Measurements from ENCODE around the gene RAB31.

Gene RAB31

DNA sequence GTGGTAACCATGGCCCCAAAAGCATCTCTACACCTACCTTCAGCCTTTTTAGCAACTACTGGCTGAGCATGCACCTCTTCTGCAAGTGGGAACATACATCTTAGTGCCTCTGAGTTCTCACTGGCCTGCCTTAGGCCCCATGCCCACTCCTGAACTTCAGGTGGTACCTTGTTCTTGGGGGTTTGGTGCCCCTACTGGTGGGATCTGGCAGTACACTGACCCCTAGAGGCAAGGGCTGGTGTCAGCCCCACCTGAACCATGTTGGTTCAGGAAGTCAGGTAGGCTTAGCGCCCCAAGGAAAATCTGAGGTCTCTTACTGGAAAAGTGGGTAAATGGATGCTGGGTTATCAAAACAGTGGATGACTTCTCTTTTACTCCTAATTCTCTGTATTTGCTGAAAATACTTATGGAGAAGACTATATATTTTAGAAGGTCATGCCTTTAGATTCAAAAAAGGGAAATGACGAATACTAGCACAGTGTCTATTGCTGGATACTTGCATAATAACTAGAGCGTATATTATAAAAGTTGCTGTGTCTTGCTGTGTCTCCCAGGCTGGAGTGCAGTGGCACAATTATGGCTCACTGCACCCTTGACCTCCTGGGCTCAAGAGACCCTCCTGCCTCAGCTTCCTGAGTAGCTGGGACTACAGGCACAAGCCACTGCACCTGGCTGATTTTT lies 84.6 kb downstream of the RAB31 start:
- DNase-seq: no peak

DNA sequence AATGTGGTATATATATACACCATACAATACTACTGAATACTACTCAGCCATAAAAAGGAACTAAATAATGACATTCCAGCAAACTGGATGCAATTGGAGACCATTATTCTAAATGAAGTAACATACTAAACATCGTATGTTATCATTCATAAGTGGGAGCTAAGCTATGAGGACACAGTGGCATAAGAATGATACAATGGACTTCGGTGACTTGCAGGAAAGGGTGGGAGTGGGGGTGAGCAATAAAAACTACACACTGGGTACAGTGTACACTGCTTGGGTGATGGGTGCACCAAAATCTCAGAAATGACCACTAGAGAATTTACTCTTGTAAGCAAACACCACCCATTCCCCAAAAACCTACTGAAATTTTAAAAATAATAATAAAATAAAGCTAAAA lies 87.9 kb downstream of the RAB31 start:
- no peak for DNase-seq

DNA sequence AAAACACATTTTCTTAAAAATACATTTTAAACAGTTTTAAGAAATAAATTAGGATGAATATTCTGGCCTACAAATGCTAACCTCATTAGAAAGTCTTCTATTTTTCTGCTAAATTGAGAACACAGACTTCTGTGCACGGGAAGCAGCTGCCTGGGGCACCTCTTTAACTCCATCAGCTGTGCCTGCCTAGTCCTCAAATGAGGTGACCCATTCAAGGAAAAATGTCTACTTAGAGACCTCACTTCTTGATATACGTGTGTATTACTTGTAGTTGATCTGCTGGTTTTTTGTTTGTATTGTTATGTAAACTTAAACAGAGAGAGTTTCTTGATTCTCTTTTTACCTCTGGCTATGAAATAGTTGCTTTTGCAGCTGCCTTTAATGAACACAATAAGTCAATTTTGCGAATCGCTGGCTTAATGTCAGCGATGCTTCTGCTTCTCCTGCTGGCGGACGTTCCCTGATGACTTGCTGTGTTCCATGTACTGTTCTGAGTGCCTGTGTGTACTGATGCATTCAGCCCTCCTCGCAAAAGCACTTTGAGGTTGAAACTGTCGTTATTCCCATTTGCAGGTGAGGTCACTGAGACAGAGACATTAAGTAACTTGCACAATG lies 88.9 kb downstream of the RAB31 start:
- peak; percentile 13 for DNase-seq

DNA sequence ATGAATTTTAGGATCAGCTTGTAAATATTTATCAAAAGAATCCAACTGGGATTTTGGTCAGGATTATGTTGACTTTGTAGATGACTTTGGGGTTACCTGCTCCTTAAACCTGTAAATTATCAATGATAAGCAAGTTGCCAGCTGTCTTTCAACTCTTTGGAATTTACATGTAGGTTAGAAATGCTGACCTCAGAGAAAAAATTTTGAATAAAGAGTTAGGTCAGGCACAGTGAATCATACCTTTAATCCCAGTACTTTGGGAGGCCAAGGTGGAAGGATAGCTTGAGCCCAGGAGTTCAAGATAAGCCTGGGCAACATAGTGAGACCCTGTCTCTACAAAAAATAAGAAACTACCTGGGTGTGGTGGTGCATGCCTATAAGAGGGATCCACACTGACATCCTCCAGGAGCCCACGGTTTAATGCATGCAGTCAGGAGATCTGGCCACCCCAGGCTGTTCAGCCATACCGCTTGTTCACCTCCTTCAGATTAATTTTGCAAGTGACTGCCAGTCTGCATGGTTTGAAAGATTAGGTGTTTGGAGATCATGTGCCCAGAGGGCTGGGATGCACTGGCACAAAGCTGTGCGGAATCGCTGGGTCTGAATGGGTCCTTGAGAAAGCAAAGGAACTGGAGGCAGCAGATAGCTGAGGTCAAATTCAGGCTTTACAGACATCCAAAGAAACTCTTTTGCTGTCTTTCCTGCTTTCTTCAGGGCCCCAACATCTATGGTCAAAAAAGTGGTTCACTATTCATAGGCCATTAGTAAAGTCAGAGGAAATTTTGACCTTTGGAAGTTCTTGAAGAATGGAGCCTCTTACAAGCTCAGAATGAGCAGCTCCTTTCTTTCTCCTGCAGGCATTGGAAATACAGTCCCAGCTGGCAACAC lies 94.3 kb downstream of the RAB31 start:
- DNase-seq: no peak

DNA sequence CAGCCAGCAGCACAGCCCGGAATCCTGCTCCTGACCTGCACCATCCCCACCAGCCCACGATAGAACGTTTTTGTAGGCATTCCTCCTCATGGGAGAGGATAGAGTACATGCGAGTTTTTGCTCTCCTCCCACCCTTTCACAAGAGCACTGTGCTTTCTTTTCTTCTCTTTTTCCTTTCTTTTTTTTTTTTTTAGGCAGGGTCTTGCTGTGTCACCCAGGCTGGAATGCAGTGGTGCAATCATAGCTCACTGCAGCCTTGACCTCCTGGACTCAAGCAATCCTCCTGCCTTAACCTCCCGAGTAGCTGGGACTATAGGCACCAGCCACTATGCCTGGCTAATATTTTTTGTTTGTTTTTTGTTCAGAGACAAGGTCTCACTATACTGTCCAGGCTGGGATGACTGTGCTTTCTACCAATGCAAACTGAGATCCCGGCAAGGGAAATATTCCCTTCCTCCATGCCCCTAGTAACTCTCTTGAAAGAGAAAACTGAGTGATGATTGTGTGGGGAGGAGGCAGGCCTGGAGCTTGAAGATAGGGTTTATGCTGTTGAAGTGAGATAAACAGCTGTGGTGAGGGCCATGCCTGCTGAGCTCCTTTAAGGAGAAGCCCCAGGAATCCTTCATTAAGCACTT lies 95.1 kb downstream of the RAB31 start:
- no peak for DNase-seq

DNA sequence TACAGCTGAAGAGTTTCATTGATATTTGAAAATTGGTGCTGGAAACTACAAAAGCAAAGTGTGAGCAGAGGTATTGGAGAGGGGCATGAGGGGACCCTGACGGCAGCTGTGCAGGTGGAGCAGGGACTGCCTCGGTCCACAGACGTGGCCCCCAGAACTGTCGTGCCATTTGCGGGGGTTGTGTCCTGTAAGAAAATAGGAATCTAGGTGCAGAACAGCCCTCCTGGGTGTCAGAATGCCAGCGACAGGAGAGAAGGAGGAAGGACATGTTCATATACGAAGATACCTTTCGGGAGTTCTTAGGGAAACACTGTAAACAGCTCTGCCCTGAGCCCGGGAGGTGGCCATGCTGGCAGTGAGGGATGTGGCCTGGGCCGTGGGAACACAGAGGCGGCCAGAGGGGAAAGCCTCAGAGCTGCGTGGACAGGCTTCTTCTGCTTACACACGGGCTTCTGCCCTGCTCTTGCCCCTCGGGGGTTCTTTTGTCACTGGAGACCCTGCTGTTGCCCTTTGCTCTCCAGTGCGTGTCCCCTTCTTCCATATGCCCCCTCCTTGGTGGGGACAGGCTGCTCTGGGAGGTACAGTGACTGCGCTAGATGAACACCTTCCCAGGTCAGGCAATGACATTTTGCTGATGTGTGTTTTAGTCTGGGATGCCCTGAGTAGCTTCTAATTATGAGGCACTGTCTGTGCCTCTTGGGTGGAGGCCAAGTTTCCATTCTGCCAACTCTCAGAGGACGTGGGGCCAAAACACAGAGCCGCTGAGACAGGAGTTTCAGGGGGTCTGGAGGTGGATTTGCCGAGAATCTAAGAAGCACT lies 95.8 kb downstream of the RAB31 start:
- no peak for DNase-seq

DNA sequence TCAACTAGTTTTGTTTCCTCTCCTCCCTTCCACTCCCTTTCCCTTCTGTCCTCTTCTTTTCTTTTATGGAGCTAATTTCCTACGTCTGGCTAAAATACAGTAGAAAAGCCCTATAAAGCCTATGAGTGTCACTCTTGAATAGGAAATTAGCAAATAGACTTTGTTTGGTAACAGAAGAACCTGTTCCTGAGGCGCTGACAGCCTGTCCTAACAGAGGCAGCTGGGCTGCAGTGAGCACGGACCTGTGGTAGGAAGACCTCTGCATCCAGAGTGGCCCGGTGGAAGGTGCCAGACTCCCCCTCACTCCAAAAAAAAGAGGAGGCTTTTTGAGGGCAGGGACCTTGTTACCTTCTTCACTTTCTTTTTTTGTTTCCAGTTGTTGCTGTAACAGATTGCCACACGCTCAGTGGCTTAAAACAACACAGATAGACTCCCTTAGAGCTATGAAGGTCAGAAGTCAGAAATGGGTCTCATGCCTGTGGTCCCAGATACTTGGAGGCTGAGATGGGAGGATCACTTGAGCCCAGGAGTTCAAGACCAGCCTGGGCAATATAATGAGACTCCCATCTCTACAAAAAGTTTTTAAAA lies 96.5 kb downstream of the RAB31 start:
- peak; percentile 72 for DNase-seq

DNA sequence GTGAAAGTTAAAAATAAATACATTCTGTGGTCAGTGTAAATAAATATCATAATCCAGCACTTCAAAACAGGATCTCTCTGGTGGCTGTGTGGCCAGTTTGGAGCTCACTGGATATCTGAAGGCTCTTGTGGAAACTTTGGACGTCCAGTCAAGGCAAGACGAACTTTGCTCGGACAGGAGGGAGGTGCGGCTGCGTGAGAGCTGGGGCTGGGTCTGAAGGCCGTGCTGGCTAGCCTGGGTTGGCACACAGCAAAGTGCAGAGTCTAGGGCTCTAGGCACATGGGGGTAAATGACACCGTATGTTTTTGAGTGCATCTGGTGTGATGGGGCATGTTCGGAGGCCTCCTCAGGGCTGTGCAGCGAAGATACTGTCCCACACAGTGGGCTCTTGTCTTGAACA lies 98.8 kb downstream of the RAB31 start:
- no peak for DNase-seq

DNA sequence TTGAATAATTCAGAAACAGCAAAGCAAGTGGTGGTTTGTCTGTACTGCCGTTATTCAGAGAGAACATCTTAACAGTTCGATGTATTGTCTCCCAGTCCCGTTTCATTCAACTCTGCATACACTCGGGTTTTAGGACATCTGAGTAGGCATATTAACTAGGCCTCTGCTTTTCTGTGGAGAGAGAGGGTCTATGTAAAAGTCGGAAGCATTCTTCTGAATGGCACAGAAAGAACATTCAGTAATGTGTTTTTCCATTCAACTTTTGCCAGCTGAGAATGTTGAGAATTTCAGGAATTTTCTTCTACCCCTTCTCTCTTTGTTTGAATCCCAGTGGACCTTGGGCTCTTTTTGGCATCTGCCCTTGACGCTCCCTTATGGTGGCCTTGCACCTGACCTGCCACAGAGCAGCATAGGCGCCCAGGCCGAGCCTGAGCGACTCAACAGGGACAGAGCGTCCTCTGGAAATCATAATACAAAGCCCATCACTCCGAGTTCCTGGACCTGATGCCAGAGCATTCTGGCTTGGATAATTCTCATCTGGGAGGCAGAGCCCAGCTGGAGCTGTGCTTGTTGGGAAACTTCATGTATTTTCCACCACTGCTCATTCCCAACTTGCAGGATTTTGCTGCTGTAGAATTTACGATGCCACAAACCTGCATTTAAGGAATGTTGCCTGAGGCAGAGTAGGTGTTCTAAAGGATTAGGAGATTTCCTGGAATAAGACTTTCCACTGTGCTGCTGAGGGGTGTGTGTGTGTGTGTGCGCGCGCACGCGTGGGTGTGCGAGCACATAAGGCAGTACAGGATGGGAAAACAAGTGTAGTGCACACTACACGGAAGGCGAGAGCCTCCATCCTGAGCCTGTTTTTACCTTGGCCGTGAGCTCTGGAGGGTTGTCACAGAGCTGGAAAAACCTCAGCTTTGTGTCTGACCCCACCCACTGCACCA lies 100.5 kb downstream of the RAB31 start:
- DNase-seq: no peak

DNA sequence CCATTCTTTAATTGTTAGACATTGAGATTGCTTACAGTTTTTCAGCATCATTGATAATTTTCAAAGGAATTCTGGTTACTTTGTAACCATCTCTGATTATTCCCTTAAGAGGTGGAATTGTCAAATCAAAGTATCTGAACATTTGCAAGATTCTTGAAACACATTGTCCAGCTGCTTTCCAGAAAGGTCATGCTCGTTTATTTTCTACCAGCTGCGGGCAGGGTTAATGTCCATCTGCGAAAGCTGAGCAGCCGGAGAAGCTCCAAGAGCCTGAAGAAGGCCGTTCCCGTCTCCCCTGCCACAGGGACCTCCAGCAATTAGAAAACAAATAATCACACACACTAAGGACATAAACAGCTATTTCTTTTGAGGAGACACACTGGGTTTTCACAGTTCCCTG lies 101.6 kb downstream of the RAB31 start:
- no peak for DNase-seq

DNA sequence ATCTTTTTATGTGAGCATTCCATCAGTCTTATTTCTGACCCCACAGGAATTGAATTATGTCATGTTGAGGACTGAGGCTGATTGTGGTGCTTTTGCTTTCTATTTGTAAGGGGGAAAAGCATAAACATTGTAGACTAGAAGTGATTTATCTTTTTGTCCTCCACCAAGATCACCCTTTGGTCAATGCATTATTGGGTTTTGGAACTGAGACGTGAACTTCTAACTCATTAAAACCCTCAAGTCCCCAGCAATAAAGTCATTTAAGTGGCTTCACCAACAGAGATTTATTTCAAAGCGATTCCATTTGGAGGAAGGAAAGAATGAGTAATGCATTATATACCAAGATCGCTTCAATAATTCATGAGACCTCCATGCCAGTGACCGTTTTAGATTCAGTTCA lies 102.2 kb downstream of the RAB31 start:
- no peak for DNase-seq

DNA sequence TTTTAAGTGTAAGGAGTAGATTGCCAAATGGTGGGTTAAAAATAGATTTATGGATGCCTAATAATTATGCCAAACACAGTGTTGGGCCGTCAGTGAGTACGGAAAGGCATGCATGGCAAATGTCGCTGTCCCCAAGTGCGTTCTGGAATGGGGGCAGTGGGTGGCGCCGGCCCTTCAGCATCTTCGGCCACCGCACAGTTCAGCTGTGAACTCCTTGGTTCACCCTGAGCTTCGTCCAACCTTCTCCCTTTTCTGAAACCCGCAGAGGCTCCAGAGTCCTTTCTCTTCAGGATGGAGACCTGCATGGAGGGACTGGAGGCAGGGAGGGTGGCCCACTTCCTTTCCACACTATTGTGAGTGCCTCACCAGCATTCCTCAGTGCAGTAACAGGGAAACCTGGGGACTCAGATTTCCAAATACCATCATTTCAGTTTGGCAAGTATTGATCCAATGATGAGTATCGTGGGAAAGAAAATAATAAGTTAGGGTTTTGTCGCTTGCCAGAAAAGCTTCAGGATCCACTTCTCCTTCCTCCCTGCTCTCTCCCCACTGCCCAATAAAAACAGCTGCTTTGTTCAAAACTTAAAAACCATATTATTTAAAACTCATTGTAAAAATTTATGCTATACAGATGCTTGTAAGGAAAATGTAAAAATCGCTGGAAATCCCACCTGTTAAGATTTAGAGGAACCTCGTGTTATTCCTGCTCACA lies 103.0 kb downstream of the RAB31 start:
- no peak for DNase-seq

DNA sequence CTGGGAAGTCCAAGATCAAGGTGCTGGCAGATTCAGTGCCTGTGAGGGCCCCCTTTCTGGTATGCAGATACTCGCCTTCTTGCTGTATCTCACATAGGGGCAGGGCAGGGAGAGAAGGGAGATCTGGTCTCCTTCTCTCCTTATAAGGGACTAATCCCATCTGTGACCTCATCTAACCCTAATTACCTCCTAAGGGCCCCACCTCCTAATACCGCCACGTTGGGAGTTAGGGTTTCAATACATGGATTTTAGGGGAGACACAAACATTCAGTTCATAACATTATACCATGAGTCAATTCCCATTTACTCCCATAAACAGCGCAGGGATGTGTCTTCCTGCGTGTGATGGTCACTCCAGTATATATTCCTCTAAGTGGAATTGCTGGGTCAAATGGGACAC lies 103.9 kb downstream of the RAB31 start:
- DNase-seq: no peak

DNA sequence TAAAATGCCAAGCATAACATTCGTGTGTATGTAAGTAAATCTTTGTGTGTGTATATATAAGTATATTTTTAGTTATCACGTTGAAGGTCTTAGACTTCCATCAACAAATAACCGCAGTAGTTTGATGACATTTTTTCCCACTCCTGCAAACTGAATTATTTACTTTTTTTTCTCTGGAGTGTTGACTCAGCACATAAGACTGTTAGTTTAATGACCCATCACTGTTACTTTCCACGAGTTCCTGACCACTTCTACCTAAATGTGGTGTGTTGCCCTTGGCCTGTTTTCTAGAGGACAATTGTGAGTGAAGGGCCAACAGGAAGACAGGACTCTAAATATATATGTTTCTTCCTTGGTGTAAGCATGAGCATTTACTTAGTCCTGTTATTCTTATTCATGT lies 106.3 kb downstream of the RAB31 start:
- DNase-seq: peak; percentile 37

DNA sequence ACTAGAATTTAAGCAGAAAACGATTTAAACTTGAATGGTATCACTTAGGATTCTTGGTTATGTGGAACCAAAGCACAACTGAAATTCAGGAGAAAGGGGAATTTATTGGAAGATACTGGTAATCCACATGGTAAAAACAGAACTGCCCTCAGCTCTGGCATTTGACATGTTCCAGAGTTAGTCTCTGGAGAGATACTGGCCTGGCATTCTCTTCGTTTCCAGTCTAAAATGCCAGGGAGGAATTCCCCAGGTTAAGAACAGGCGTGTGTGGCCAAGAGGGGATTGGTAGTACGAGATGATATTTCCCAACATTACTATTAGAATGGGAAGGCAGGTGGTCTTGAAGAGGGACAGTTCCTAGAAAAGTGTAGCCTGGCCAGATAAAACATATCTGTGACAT lies 109.2 kb downstream of the RAB31 start:
- no peak for DNase-seq

DNA sequence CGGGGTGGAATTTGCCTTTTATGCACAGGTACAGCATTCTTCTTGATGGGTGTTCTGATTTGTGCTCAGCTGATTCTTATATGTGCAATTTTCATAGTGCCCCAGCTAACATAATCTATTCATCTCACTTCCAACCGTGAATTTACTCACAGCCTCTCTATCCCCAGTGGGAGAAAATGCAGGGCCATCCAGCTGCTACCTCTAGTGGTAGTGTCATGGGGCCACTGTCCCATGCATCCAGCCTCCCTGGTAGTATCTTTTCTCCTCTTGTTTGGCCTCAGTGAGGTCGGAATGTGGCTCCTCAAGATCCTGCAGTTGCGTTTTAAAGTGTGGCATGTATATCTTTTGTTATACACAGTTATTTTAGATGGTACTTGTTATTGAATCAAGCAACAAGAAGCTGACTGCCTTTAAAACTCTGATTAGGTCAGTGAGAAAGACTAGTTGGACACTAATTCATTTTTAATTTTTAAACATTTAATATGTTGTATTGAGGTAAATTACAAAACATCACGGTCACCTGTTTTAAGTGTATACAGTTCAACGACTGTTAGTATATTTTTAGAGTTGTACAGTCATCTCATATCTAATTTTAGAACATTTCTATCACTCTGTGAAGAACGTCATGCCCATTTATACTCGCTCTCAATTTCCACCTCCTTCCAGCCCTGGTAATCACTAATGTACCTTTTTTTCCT lies 109.8 kb downstream of the RAB31 start:
- DNase-seq: no peak

DNA sequence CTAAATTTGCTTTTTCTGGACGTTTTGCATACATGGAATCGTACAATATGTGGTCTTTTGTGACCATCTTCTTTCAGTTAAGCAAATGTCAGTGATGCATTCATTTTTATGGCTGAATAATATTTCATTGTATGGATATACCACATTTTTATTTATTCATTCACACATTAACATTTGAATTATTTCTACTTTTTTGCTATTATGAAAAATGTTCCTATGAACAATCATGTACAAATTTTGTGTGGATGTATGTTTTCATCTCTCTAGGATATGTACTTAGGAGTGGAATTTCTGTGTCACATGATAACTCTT lies 110.3 kb downstream of the RAB31 start:
- DNase-seq: no peak

DNA sequence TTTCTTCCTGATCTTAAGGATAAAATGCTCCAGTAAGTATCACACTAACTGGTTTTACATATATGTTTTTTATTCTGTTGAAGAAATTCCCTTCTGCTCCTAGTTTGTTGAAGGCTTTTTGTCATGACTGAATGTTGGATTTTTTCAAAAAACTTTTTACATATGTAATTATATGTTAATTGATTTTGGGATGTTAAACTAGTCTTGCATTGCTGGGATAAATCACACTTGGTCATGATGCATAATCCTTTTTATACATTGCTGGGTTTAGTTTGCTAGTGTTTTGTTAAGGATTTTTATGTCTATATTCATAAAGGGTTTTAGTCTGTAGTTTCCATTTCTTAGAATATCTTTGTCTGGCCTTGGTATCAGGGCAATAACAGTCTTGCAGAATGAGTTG lies 112.0 kb downstream of the RAB31 start:
- no peak for DNase-seq

DNA sequence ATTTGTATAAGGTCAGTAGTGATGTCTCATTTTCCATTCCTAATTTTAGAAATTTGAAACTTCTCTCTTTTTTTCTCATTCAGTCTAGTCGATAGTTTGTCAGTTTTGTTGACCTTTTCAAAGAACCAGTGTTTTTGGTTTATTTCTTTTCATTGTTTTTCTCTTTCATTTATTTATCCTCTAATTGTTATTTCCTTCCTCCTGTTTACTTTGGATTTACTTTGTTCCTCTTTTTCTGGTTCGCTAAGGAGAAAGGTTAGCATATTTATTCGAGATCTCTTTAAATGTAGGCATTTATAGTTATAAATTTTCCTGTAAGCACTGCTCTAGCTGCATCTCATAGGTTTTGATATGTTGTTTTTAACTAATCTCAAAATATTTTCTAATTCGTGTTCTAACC lies 112.6 kb downstream of the RAB31 start:
- no peak for DNase-seq

DNA sequence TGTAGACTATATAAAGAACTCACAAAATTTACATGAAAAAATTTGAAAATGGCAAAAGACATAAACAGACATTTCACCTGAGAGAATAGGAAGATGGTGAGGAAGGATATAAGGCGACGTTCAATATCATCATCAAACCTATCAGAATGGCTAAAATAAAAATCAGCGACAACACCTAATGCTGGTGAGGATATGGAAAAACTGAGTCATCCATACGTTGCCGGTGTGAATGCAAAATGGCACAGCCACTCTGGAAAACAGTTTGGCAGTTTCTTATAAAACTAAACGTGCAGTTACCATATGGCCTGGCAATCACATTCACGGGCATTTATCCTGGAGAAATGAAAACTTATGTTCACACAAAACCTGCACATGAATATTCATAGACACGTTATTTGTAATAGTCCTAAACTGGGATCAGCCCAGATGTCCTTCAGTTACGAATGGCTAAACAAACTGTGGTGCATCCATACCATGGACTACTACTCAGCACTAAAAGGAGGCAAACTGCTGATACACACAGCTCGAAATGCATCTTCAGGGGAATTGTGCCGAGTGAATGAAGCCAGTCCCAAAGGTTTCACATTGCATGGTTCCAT lies 114.6 kb downstream of the RAB31 start:
- DNase-seq: no peak

All from NCI-H510A treated with DMSO at 0.1 percent for 48 hours (cell line).